ENCODE results near the gene TNRC6B.

DNA sequence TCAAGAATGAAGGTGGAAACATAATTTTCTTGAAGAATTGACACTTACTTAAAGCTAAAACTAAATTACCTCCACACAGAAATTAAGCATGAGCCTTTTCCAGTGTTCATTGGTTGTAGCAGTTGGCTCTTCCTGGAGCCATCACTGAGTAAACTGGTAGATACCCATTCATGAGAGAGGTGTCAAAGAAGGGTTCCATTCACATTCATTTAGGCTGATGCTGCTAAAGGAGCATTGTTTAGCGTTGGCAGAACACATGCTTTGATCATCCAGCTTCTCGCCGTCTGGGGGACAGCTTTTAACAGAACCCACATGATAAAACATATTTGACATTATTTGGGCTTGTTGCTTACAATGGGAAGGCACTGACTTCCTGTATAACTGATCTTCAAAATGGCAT, 71.6 kb downstream of the TNRC6B start:
- TF ChIP-seq, protein P1, sequence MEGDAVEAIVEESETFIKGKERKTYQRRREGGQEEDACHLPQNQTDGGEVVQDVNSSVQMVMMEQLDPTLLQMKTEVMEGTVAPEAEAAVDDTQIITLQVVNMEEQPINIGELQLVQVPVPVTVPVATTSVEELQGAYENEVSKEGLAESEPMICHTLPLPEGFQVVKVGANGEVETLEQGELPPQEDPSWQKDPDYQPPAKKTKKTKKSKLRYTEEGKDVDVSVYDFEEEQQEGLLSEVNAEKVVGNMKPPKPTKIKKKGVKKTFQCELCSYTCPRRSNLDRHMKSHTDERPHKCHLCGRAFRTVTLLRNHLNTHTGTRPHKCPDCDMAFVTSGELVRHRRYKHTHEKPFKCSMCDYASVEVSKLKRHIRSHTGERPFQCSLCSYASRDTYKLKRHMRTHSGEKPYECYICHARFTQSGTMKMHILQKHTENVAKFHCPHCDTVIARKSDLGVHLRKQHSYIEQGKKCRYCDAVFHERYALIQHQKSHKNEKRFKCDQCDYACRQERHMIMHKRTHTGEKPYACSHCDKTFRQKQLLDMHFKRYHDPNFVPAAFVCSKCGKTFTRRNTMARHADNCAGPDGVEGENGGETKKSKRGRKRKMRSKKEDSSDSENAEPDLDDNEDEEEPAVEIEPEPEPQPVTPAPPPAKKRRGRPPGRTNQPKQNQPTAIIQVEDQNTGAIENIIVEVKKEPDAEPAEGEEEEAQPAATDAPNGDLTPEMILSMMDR (IDR thresholded peaks at IDR 0.05), result no peak
- no peak for TF ChIP-seq POLR2A (IDR thresholded peaks at IDR 0.05)

Measured in right lobe of liver (tissue), 4 donors.